SH-SY5Y (cell line): ENCODE results near the gene RPRD1B.
A peak's percentile ranks its signal among the peaks of the same experiment; 100 is the strongest.

ENCODE experiments used
- GATA2 ChIP-seq: IDR thresholded peaks from 2 replicates; pipeline ENCODE4 v1.6.1; 2011; ENCODE audit warnings: mild to moderate bottlenecking, low read depth, low read length
- GATA3 ChIP-seq: IDR thresholded peaks from 2 replicates; pipeline ENCODE4 v1.6.1; 2011; ENCODE audit warnings: low read depth, mild to moderate bottlenecking, low read length, moderate library complexity

Gene RPRD1B

GRCh38 chr20:38130687-38131587, 97.4 kb downstream of the RPRD1B start:
- TF ChIP-seq GATA2: no peak
- TF ChIP-seq GATA3: no peak

- TF ChIP-seq GATA3 (no peak), GATA2 (peak; percentile 90)
These were observed 98.1 kb downstream of the RPRD1B start for GRCh38 chr20:38131588-38132121.

- no peak for TF ChIP-seq GATA3
- no peak for TF ChIP-seq GATA2
These were observed 98.8 kb downstream of the RPRD1B start for GRCh38 chr20:38132156-38132909.

- no peak for TF ChIP-seq GATA3
- TF ChIP-seq GATA2: no peak; the same call in 1 of the 2 replicates
These were observed 99.5 kb downstream of the RPRD1B start for GRCh38 chr20:38132910-38133501.

- TF ChIP-seq GATA2: no peak
- no peak for TF ChIP-seq GATA3
These were observed 100.3 kb downstream of the RPRD1B start for GRCh38 chr20:38133680-38134426.

- TF ChIP-seq GATA3: no peak
- TF ChIP-seq GATA2: peak; percentile 63
These were observed 101.1 kb downstream of the RPRD1B start for GRCh38 chr20:38134427-38135270.

GRCh38 chr20:38135271-38135650, 101.7 kb downstream of the RPRD1B start:
- TF ChIP-seq GATA2 (no peak), GATA3 (no peak)

GRCh38 chr20:38135651-38136420, 102.3 kb downstream of the RPRD1B start:
- TF ChIP-seq GATA3: no peak

GRCh38 chr20:38136421-38137245, 103.1 kb downstream of the RPRD1B start:
- no peak for TF ChIP-seq GATA3
- no peak for TF ChIP-seq GATA2

GRCh38 chr20:38137441-38138037, 104.0 kb downstream of the RPRD1B start:
- TF ChIP-seq GATA3 (no peak), GATA2 (no peak)
